Measurements from ENCODE around the gene IWS1. TPM values are rescaled to one million over a fixed set of nuclear protein-coding genes. Genes with fewer than 3 reads are reported as not detected.

IWS1 gene
- total RNA-seq, 4 donors from 2014 or later, result 36.9 to 43.9 (median 39.6) TPM

DNA sequence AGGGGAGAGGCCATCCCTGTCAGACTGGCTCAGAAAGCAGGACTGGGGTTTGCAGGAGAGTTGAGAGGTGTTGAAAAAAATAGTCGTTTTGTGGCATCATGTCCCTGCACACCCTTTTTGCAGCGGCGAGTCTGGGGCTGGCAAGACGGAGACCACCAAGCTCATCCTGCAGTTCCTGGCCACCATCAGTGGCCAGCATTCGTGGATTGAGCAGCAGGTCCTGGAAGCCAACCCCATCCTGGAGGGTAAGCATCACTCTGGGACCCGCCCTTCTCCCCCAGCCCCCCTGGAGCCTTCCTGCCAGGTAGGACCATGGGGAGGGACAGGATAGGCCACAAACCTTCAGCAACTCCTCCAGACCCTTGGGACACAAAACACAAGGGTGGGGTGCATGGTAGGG is 43.4 kb upstream of the IWS1 start:
- Histone ChIP-seq H3K4me3 (no peak overlapping the region), H3K36me3 (no peaks in the 10 kb centered on the region), H3K27me3 (peaks cover 3% of the 10 kb centered on the region), H3K9me3 (no peaks in the 10 kb centered on the region), H3K27ac (no peak overlapping the region), H3K4me1 (peaks cover 0 to 21% (median 6%) of the 10 kb centered on the region in 3 donors)
- no peak for ATAC-seq
- 45 to 79% methylated on average over 2 to 4 of the region's 6 CpGs for WGBS, 2 donors (ENCODE audit: low coverage in 1 of 2)
- TF ChIP-seq, protein P1, sequence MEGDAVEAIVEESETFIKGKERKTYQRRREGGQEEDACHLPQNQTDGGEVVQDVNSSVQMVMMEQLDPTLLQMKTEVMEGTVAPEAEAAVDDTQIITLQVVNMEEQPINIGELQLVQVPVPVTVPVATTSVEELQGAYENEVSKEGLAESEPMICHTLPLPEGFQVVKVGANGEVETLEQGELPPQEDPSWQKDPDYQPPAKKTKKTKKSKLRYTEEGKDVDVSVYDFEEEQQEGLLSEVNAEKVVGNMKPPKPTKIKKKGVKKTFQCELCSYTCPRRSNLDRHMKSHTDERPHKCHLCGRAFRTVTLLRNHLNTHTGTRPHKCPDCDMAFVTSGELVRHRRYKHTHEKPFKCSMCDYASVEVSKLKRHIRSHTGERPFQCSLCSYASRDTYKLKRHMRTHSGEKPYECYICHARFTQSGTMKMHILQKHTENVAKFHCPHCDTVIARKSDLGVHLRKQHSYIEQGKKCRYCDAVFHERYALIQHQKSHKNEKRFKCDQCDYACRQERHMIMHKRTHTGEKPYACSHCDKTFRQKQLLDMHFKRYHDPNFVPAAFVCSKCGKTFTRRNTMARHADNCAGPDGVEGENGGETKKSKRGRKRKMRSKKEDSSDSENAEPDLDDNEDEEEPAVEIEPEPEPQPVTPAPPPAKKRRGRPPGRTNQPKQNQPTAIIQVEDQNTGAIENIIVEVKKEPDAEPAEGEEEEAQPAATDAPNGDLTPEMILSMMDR (IDR thresholded peaks at IDR 0.05), result no peak
- TF ChIP-seq POLR2AphosphoS5 (IDR thresholded peaks at IDR 0.05) (no peak), POLR2A (IDR thresholded peaks at IDR 0.05) (no peak), EP300 (IDR thresholded peaks at IDR 0.05) (no peak)

DNA sequence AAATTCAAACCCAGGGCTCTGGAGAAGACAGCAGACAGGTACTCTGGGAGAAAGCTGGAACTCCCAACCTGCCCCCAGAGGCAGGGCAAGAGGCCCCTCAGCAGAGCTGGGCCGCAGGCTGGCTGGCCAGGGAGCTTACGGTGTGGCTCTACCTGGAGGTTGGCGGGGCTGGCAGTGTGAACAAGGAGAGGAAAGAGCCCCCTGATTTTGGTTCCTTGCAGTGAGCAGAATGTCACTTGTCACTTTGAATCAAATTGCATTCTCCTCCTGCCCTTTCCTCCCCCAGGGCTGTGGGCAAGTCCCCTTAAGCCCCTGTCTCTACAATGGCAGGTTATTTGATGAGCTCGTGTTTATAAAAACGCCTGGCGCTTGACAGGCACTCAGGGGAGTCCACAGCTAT is 41.8 kb upstream of the IWS1 start:
- no peaks in the 10 kb centered on the region for H3K36me3 ChIP-seq
- TF ChIP-seq EP300 (IDR thresholded peaks at IDR 0.05), result no peak
- no peak for TF ChIP-seq POLR2AphosphoS5 (IDR thresholded peaks at IDR 0.05)
- no peak for TF ChIP-seq POLR2A (IDR thresholded peaks at IDR 0.05)
- TF ChIP-seq, protein P1 (IDR thresholded peaks at IDR 0.05), result no peak
- ATAC-seq, result no peak
- peaks cover 3% of the 10 kb centered on the region for H3K27me3 ChIP-seq
- H3K27ac ChIP-seq, result no peak overlapping the region
- H3K4me1 ChIP-seq, result peaks cover 0 to 21% (median 6%) of the 10 kb centered on the region in 3 donors
- no CpG with 5 or more reads among the region's 6 CpGs for WGBS, 2 donors (ENCODE audit: low coverage in 1 of 2)
- no peaks in the 10 kb centered on the region for H3K9me3 ChIP-seq
- H3K4me3 ChIP-seq, result no peak overlapping the region

DNA sequence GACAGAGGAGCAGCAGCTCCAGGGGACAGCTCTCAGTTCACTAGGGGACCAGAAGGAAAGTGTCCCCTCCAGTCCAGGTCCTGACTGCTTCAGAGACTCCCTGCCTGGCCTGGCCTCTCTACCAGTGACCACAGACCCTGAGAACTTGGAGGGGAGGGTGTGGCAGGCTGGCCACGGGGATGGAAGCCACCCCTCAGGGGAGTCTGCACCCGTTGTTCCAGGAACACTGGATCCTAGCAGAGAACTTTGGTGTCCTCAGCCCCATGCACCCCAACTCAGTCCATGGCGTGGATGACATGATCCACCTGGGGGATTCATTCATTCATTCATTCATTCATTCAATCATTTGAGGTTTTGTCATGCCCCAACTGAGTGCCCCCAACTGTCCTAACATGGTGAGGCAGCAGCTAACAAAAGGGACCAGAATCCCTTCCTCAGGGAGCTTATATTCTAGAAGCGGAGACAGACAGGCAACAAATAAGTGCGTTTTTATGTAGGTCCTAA is 41.1 kb upstream of the IWS1 start:
- WGBS, 2 donors (ENCODE audit: low coverage in 1 of 2), result 70% methylated on average over 3 of the region's 5 CpGs; no CpG with 5 or more reads in 1 of the 2 donors
- Histone ChIP-seq H3K4me3 (no peak overlapping the region), H3K4me1 (peaks cover 0 to 21% (median 6%) of the 10 kb centered on the region in 3 donors), H3K27ac (no peak overlapping the region), H3K36me3 (no peaks in the 10 kb centered on the region), H3K27me3 (peaks cover 3% of the 10 kb centered on the region), H3K9me3 (no peaks in the 10 kb centered on the region)
- TF ChIP-seq EP300 (IDR thresholded peaks at IDR 0.05) (no peak), POLR2A (IDR thresholded peaks at IDR 0.05) (no peak), POLR2AphosphoS5 (IDR thresholded peaks at IDR 0.05) (no peak)
- TF ChIP-seq, protein P1 (IDR thresholded peaks at IDR 0.05), result no peak
- ATAC-seq, result no peak

DNA sequence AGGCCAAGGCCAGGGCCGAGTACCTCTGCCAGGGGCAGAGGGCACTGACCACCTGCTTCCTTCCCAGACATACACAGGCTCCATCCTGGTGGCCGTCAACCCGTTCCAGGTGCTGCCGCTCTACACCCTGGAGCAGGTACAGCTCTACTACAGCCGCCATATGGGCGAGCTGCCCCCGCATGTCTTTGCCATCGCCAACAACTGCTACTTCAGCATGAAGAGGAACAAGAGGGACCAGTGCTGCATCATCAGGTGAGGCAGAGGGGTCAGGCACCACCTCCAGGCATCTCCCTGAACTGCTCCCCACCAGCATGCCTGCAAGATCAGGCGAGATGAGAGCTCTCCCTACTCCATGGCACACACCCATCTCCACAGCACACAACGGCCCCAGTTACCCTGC is 40.3 kb upstream of the IWS1 start:
- no peaks in the 10 kb centered on the region for H3K36me3 ChIP-seq
- WGBS, 2 donors (ENCODE audit: low coverage in 1 of 2), result no CpG with 5 or more reads among the region's 10 CpGs
- TF ChIP-seq EP300 (IDR thresholded peaks at IDR 0.05), result no peak
- no peak for TF ChIP-seq POLR2AphosphoS5 (IDR thresholded peaks at IDR 0.05)
- TF ChIP-seq, protein P1 (IDR thresholded peaks at IDR 0.05), result no peak
- TF ChIP-seq POLR2A (IDR thresholded peaks at IDR 0.05), result no peak
- no peaks in the 10 kb centered on the region for H3K9me3 ChIP-seq
- peaks cover 0 to 21% (median 6%) of the 10 kb centered on the region in 3 donors for H3K4me1 ChIP-seq
- H3K27ac ChIP-seq, result no peak overlapping the region
- peaks cover 3% of the 10 kb centered on the region for H3K27me3 ChIP-seq
- H3K4me3 ChIP-seq, result no peak overlapping the region
- no peak for ATAC-seq

GRCh38 chr2:127566139-127566417 is 39.8 kb upstream of the IWS1 start:
- ATAC-seq, result no peak
- Histone ChIP-seq H3K27ac (no peak overlapping the region), H3K4me1 (peaks cover 0 to 21% (median 6%) of the 10 kb centered on the region in 3 donors), H3K36me3 (no peaks in the 10 kb centered on the region), H3K27me3 (peaks cover 3% of the 10 kb centered on the region), H3K9me3 (no peaks in the 10 kb centered on the region), H3K4me3 (no peak overlapping the region)
- 98% methylated on average over 4 of the region's 5 CpGs; no CpG with 5 or more reads in 1 of the 2 donors for WGBS, 2 donors (ENCODE audit: low coverage in 1 of 2)
- TF ChIP-seq POLR2AphosphoS5 (IDR thresholded peaks at IDR 0.05), result no peak
- no peak for TF ChIP-seq EP300 (IDR thresholded peaks at IDR 0.05)
- no peak for TF ChIP-seq POLR2A (IDR thresholded peaks at IDR 0.05)
- TF ChIP-seq, protein P1 (IDR thresholded peaks at IDR 0.05), result no peak

All from gastroesophageal sphincter (tissue), 4 donors.